GM18517 (cell line): Measurements from ENCODE around the gene DCDC2.
"Not testable (repeated sequence)": the region's sequence is repeated elsewhere in the genome, so short reads cannot be mapped to it uniquely, and the experiment has no call there.

Experiments used
- ATAC-seq: cut with Tn5 transposase; IDR thresholded peaks from one replicate; pipeline ENCODE4 v1.9.1; 2021; ENCODE audit warnings: mild to moderate bottlenecking, moderate library complexity; ENCODE audit not compliant: unreplicated experiment

The DCDC2 gene

GRCh38 chr6:24157886-24158285, 200.0 kb downstream of the DCDC2 start:
- ATAC-seq: no peak

GRCh38 chr6:24154121-24154520, 203.7 kb downstream of the DCDC2 start:
- ATAC-seq: no peak

GRCh38 chr6:24152014-24152413, 205.8 kb downstream of the DCDC2 start:
- ATAC-seq: no peak

- ATAC-seq: no peak
Measured at GRCh38 chr6:24149836-24150235, 208.0 kb downstream of the DCDC2 start.

GRCh38 chr6:24149296-24149695, 208.6 kb downstream of the DCDC2 start:
- ATAC-seq: no peak

- ATAC-seq: no peak
Measured at GRCh38 chr6:24148684-24149083, 209.2 kb downstream of the DCDC2 start.

GRCh38 chr6:24148154-24148570, 209.7 kb downstream of the DCDC2 start:
- no peak for ATAC-seq

- no peak for ATAC-seq
Measured at GRCh38 chr6:24147511-24148153, 210.2 kb downstream of the DCDC2 start.

GRCh38 chr6:24146871-24147270, 211.0 kb downstream of the DCDC2 start:
- no peak for ATAC-seq

GRCh38 chr6:24145690-24146131, 212.1 kb downstream of the DCDC2 start:
- ATAC-seq: no peak

- not testable (repeated sequence) for ATAC-seq
Measured at GRCh38 chr6:24142733-24143132, 215.1 kb downstream of the DCDC2 start.

GRCh38 chr6:24140591-24140990, 217.3 kb downstream of the DCDC2 start:
- no peak for ATAC-seq

GRCh38 chr6:24139639-24140038, 218.2 kb downstream of the DCDC2 start:
- ATAC-seq: no peak

- no peak for ATAC-seq
Measured at GRCh38 chr6:24139080-24139479, 218.8 kb downstream of the DCDC2 start.

GRCh38 chr6:24131751-24132150, 226.1 kb downstream of the DCDC2 start:
- no peak for ATAC-seq

- no peak for ATAC-seq
Measured at GRCh38 chr6:24127316-24127715, 230.5 kb downstream of the DCDC2 start.

GRCh38 chr6:24126586-24127192, 231.2 kb downstream of the DCDC2 start:
- no peak for ATAC-seq

- ATAC-seq: no peak
Measured at GRCh38 chr6:24125980-24126379, 231.9 kb downstream of the DCDC2 start, which contains the start of gene NRSN1. Gene NRSN1 (plus strand): TSS chr6:24126215. CDS start chr6:24134328, 8,113 bp downstream.

GRCh38 chr6:24122139-24122538, 235.7 kb downstream of the DCDC2 start:
- no peak for ATAC-seq
